Stimulated activated CD8-positive, alpha-beta memory T cell treated with anti-CD3 and anti-CD28 coated beads, Interleukin-7, amount 100 ng/mL, for 24 hours (primary cell): ENCODE data around the gene MIA.
A peak's percentile ranks its signal among the peaks of the same experiment; 100 is the strongest.
"Not testable (repeated sequence)": the region's sequence is repeated elsewhere in the genome, so short reads cannot be mapped to it uniquely, and the experiment has no call there.

Source experiments
- DNase-seq: peaks from one replicate; pipeline ENCODE4 v3.0.0-alpha.2; 2020; ENCODE audit warnings: low read depth

Gene MIA

GRCh38 chr19:40774916-40775631 lies at the start of gene MIA:
MIA (plus strand) TSS chr19:40775521; CDS start chr19:40775543, 22 bp downstream.
- no peak for DNase-seq

- DNase-seq, result no peak
Observed at GRCh38 chr19:40726279-40726678, 49.0 kb upstream of the MIA start.

- not testable (repeated sequence) for DNase-seq
Observed at GRCh38 chr19:40730065-40730464, 45.3 kb upstream of the MIA start.

GRCh38 chr19:40732304-40732703 lies 43.0 kb upstream of the MIA start:
- not testable (repeated sequence) for DNase-seq

- DNase-seq, result no peak
Observed at GRCh38 chr19:40733149-40733548, 42.2 kb upstream of the MIA start.

- no peak for DNase-seq
Observed at GRCh38 chr19:40735013-40735771, 40.1 kb upstream of the MIA start.

GRCh38 chr19:40736661-40737060 lies 38.7 kb upstream of the MIA start:
- DNase-seq, result no peak

- no peak for DNase-seq
Observed at GRCh38 chr19:40737102-40737644, 38.1 kb upstream of the MIA start.

- DNase-seq, result no peak
Observed at GRCh38 chr19:40739030-40739839, 36.1 kb upstream of the MIA start.

GRCh38 chr19:40739871-40740703 lies 35.2 kb upstream of the MIA start:
- no peak for DNase-seq

GRCh38 chr19:40740747-40741146 lies 34.6 kb upstream of the MIA start:
- no peak for DNase-seq

GRCh38 chr19:40741527-40742390 lies 33.6 kb upstream of the MIA start:
- no peak for DNase-seq

- no peak for DNase-seq
Observed at GRCh38 chr19:40742477-40742876, 32.8 kb upstream of the MIA start.

- DNase-seq, result no peak
Observed at GRCh38 chr19:40742886-40743285, 32.4 kb upstream of the MIA start.

- DNase-seq, result no peak
Observed at GRCh38 chr19:40743926-40744325, 31.4 kb upstream of the MIA start.

GRCh38 chr19:40744554-40745401 lies 30.5 kb upstream of the MIA start:
- DNase-seq, result no peak

- no peak for DNase-seq
Observed at GRCh38 chr19:40745402-40745780, 29.9 kb upstream of the MIA start.

GRCh38 chr19:40747536-40747935 lies 27.8 kb upstream of the MIA start:
- DNase-seq, result no peak

GRCh38 chr19:40750058-40750873 lies 25.1 kb upstream of the MIA start, which contains the start of gene ACTMAP:
ACTMAP (minus strand) TSS chr19:40750477; CDS start chr19:40749803, 674 bp downstream.
- peak; percentile 98 for DNase-seq
